OCI-LY3 (cell line): ENCODE results near the gene RNF112.

Experiments used
- H2AFZ ChIP-seq: fragments of 200-600, 300-600 bp; shearing (Covaris generic); 2 replicates; pipeline ENCODE4 v1.6.0; 2014; ENCODE audit warnings: antibody characterized with exemption, low read depth, low read length
- H3K27ac ChIP-seq: fragments of 200-600, 300-600 bp; sonication (generic); 2 replicates; pipeline ENCODE4 v1.5.1; 2014; ENCODE audit warnings: mild to moderate bottlenecking, low read length, moderate library complexity, mixed read lengths
- H3K27me3 ChIP-seq: fragments of 200-600, 300-600 bp; sonication (generic); 2 replicates; pipeline ENCODE4 v1.6.1; 2014; ENCODE audit warnings: low read depth, low read length, mixed read lengths
- H3K36me3 ChIP-seq: fragments of 200-600, 300-600 bp; sonication (generic); replicated peaks from 2 replicates; pipeline ENCODE3; 2014; ENCODE audit warnings: low read depth, low read length, mixed read lengths
- H3K4me1 ChIP-seq: fragments of 300-600, 200-600 bp; sonication (generic); 2 replicates; pipeline ENCODE4 v1.6.1; 2014; ENCODE audit warnings: low read length, mixed read lengths
- H3K4me2 ChIP-seq: fragments of 200-600, 300-600 bp; sonication (generic); 2 replicates; pipeline ENCODE4 v1.6.1; 2014; ENCODE audit warnings: low read length, mixed read lengths
- H3K4me3 ChIP-seq: fragments of 300-600, 200-600 bp; sonication (generic); 2 replicates; pipeline ENCODE4 v1.5.1; 2014; ENCODE audit warnings: antibody characterized with exemption, mild to moderate bottlenecking, low read length, moderate library complexity
- H3K79me2 ChIP-seq: fragments of 300-600, 200-600 bp; shearing (Covaris generic); 2 replicates; pipeline ENCODE4 v1.6.1; 2014; ENCODE audit warnings: mild to moderate bottlenecking, low read length, mixed read lengths
- H3K9ac ChIP-seq: fragments of 300-600, 200-600 bp; shearing (Covaris generic); 2 replicates; pipeline ENCODE4 v1.6.0; 2014; ENCODE audit warnings: mild to moderate bottlenecking, low read length, moderate library complexity
- H3K9me3 ChIP-seq: fragments of 200-600, 300-600 bp; shearing (Covaris generic); 2 replicates; pipeline ENCODE4 v1.6.1; 2014; ENCODE audit warnings: low read length, mixed read lengths; ENCODE audit not compliant: insufficient read depth
- H4K20me1 ChIP-seq: fragments of 200-600, 300-600 bp; sonication (generic); 2 replicates; pipeline ENCODE4 v1.6.1; 2016; ENCODE audit warnings: low read length, mixed read lengths; ENCODE audit not compliant: insufficient read depth
- CTCF ChIP-seq: fragments of 200-600, 300-600 bp; sonication (generic); IDR thresholded peaks from 2 replicates; pipeline ENCODE4 v1.5.1; 2014; ENCODE audit warnings: antibody characterized with exemption, low read length, low read depth
- EZH2phosphoT487 ChIP-seq: fragments of 200-600 bp; shearing (Covaris generic); IDR thresholded peaks from 2 replicates; pipeline ENCODE4 v1.6.1; 2018; ENCODE audit warnings: antibody characterized with exemption, mixed run types, low read depth

Gene RNF112

GRCh38 chr17:19382531-19383444 lies 28.2 kb upstream of the RNF112 start:
- H4K20me1 ChIP-seq: no peaks in the 10 kb centered on the region
- no peak overlapping the region for H2AFZ ChIP-seq
- no peaks in the 10 kb centered on the region for H3K27me3 ChIP-seq
- no peaks in the 10 kb centered on the region for H3K4me1 ChIP-seq
- TF ChIP-seq EZH2phosphoT487 (no peak), CTCF (no peak)
- no peaks in the 10 kb centered on the region for H3K79me2 ChIP-seq
- H3K27ac ChIP-seq: no peak overlapping the region
- no peak overlapping the region for H3K4me2 ChIP-seq
- H3K36me3 ChIP-seq: no peaks in the 10 kb centered on the region
- H3K9ac ChIP-seq: no peak overlapping the region
- H3K9me3 ChIP-seq: no peaks in the 10 kb centered on the region
- no peak overlapping the region for H3K4me3 ChIP-seq

- no peak overlapping the region for H3K9ac ChIP-seq
- no peaks in the 10 kb centered on the region for H4K20me1 ChIP-seq
- H3K4me2 ChIP-seq: no peak overlapping the region
Measured at GRCh38 chr17:19383681-19384470, 27.2 kb upstream of the RNF112 start.

GRCh38 chr17:19384723-19385391 lies 26.2 kb upstream of the RNF112 start:
- Histone ChIP-seq H3K36me3 (no peaks in the 10 kb centered on the region), H3K9ac (no peak overlapping the region), H3K4me1 (no peaks in the 10 kb centered on the region), H3K4me3 (no peak overlapping the region), H3K4me2 (no peak overlapping the region), H4K20me1 (no peaks in the 10 kb centered on the region), H3K9me3 (no peaks in the 10 kb centered on the region), H3K27ac (no peak overlapping the region), H3K27me3 (no peaks in the 10 kb centered on the region), H3K79me2 (no peaks in the 10 kb centered on the region), H2AFZ (no peak overlapping the region)
- TF ChIP-seq CTCF (no peak), EZH2phosphoT487 (no peak)

More at GRCh38 chr17:19383681-19384470, 27.2 kb upstream of the RNF112 start:
- H3K27ac ChIP-seq: no peak overlapping the region
- no peaks in the 10 kb centered on the region for H3K9me3 ChIP-seq
- H3K4me3 ChIP-seq: no peak overlapping the region
- TF ChIP-seq CTCF (no peak), EZH2phosphoT487 (no peak)
- H3K27me3 ChIP-seq: no peaks in the 10 kb centered on the region
- H3K4me1 ChIP-seq: no peaks in the 10 kb centered on the region
- no peaks in the 10 kb centered on the region for H3K79me2 ChIP-seq
- no peaks in the 10 kb centered on the region for H3K36me3 ChIP-seq
- no peak overlapping the region for H2AFZ ChIP-seq
